ENCODE measurements around the gene STAG2.

GRCh38 chrX:123993904-123994635 lies 32.6 kb downstream of the STAG2 start:
- TF ChIP-seq, protein P1, sequence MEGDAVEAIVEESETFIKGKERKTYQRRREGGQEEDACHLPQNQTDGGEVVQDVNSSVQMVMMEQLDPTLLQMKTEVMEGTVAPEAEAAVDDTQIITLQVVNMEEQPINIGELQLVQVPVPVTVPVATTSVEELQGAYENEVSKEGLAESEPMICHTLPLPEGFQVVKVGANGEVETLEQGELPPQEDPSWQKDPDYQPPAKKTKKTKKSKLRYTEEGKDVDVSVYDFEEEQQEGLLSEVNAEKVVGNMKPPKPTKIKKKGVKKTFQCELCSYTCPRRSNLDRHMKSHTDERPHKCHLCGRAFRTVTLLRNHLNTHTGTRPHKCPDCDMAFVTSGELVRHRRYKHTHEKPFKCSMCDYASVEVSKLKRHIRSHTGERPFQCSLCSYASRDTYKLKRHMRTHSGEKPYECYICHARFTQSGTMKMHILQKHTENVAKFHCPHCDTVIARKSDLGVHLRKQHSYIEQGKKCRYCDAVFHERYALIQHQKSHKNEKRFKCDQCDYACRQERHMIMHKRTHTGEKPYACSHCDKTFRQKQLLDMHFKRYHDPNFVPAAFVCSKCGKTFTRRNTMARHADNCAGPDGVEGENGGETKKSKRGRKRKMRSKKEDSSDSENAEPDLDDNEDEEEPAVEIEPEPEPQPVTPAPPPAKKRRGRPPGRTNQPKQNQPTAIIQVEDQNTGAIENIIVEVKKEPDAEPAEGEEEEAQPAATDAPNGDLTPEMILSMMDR (conservative IDR thresholded peaks at IDR 0.05 in 1 of 2, IDR thresholded peaks at IDR 0.05 in 1 of 2; ENCODE audit: low read depth in 1 of 2, low read length in 2 of 2) = no peak
- no peak for TF ChIP-seq EZH2 (IDR thresholded peaks at IDR 0.05; ENCODE audit: low read length, missing control alignments)

Measured in fibroblast of lung (primary cell).